ENCODE results near the gene PWP2.
"Not testable (repeated sequence)": the region's sequence is repeated elsewhere in the genome, so short reads cannot be mapped to it uniquely, and the experiment has no call there.

DNA sequence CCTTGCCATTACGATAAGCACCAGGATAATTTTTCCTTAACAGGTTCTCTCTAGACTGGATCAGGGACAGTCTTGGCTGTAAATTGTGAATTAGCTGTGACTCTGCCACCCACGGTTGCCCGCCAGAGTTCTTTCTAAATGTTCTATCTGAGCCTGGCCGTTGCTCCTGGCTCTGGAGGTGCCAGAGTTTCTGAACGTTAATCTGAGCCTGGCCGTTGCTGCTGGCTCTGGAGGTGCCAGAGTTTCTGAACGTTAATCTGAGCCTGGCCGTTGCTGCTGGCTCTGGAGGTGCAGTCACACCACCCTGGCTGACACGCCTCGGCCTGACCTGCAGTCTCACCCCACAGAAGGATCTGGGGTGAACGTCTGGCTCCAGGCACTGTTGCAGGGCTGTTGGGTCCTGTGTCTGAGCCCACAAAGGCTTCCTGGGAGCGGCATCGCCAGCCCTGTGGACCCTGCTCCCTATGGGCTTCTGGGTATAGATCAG is 56.0 kb downstream of the PWP2 start:
- TF ChIP-seq, protein P1, sequence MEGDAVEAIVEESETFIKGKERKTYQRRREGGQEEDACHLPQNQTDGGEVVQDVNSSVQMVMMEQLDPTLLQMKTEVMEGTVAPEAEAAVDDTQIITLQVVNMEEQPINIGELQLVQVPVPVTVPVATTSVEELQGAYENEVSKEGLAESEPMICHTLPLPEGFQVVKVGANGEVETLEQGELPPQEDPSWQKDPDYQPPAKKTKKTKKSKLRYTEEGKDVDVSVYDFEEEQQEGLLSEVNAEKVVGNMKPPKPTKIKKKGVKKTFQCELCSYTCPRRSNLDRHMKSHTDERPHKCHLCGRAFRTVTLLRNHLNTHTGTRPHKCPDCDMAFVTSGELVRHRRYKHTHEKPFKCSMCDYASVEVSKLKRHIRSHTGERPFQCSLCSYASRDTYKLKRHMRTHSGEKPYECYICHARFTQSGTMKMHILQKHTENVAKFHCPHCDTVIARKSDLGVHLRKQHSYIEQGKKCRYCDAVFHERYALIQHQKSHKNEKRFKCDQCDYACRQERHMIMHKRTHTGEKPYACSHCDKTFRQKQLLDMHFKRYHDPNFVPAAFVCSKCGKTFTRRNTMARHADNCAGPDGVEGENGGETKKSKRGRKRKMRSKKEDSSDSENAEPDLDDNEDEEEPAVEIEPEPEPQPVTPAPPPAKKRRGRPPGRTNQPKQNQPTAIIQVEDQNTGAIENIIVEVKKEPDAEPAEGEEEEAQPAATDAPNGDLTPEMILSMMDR (IDR thresholded peaks at IDR 0.05; ENCODE audit: low read depth, low read length, poor library complexity, severe bottlenecking): not testable (repeated sequence)
- not testable (repeated sequence) for TF ChIP-seq EZH2phosphoT487 (IDR thresholded peaks at IDR 0.05; ENCODE audit: borderline replicate concordance, low read length)

Measured in DOHH2 (cell line).